ENCODE results near the gene DCLK2.

DNA sequence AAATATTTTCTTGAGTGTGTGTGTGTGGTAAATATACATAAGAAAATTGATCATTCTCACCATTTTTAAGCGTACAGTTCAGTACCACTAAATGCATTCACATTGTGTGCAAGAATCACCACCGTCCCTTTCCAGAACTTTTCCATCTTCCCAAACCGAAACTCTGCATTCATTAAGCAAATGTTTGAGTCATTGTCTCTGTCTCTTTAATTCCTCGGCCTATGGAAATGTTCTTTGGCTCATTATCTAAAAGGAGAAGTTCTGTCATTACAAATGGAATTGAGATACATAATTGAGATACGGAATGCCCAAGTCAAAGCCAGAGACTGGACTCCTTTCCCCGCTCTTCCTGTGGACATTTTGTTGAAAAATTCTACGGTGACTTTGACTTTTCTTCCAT lies 168.9 kb downstream of the DCLK2 start:
- TF ChIP-seq YY1 (tag by site-specific recombination; IDR thresholded peaks at IDR 0.05) (no peak), ZIC2 (tag by site-specific recombination; IDR thresholded peaks at IDR 0.05) (no peak), ZNF335 (tag by site-specific recombination; conservative IDR thresholded peaks at IDR 0.05) (no peak), ZNF311 (tag by site-specific recombination; IDR thresholded peaks at IDR 0.05; ENCODE audit: borderline replicate concordance) (no peak), ZNF785 (tag by site-specific recombination; IDR thresholded peaks at IDR 0.05) (no peak), ZBTB7A (tag by site-specific recombination; IDR thresholded peaks at IDR 0.05; ENCODE audit: low read depth) (no peak), ZNF610 (tag by site-specific recombination; IDR thresholded peaks at IDR 0.05; ENCODE audit: borderline replicate concordance) (no peak)
- TF ChIP-seq, protein P1, sequence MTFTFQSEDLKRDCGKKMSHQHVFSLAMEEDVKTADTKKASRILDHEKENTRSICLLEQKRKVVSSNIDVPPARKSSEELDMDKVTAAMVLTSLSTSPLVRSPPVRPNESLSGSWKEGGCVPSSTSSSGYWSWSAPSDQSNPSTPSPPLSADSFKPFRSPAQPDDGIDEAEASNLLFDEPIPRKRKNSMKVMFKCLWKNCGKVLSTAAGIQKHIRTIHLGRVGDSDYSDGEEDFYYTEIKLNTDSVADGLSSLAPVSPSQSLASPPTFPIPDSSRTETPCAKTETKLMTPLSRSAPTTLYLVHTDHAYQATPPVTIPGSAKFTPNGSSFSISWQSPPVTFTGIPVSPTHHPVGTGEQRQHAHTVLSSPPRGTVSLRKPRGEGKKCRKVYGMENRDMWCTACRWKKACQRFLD (tag by site-specific recombination; IDR thresholded peaks at IDR 0.05), result no peak
- TF ChIP-seq, protein P2, sequence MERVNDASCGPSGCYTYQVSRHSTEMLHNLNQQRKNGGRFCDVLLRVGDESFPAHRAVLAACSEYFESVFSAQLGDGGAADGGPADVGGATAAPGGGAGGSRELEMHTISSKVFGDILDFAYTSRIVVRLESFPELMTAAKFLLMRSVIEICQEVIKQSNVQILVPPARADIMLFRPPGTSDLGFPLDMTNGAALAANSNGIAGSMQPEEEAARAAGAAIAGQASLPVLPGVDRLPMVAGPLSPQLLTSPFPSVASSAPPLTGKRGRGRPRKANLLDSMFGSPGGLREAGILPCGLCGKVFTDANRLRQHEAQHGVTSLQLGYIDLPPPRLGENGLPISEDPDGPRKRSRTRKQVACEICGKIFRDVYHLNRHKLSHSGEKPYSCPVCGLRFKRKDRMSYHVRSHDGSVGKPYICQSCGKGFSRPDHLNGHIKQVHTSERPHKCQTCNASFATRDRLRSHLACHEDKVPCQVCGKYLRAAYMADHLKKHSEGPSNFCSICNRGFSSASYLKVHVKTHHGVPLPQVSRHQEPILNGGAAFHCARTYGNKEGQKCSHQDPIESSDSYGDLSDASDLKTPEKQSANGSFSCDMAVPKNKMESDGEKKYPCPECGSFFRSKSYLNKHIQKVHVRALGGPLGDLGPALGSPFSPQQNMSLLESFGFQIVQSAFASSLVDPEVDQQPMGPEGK (tag by site-specific recombination; IDR thresholded peaks at IDR 0.05), result no peak
- TF ChIP-seq, protein P3, sequence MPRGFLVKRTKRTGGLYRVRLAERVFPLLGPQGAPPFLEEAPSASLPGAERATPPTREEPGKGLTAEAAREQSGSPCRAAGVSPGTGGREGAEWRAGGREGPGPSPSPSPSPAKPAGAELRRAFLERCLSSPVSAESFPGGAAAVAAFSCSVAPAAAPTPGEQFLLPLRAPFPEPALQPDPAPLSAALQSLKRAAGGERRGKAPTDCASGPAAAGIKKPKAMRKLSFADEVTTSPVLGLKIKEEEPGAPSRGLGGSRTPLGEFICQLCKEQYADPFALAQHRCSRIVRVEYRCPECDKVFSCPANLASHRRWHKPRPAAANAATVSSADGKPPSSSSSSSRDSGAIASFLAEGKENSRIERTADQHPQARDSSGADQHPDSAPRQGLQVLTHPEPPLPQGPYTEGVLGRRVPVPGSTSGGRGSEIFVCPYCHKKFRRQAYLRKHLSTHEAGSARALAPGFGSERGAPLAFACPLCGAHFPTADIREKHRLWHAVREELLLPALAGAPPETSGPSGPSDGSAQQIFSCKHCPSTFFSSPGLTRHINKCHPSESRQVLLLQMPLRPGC (tag by site-specific recombination; IDR thresholded peaks at IDR 0.05), result no peak
- TF ChIP-seq, protein P4, sequence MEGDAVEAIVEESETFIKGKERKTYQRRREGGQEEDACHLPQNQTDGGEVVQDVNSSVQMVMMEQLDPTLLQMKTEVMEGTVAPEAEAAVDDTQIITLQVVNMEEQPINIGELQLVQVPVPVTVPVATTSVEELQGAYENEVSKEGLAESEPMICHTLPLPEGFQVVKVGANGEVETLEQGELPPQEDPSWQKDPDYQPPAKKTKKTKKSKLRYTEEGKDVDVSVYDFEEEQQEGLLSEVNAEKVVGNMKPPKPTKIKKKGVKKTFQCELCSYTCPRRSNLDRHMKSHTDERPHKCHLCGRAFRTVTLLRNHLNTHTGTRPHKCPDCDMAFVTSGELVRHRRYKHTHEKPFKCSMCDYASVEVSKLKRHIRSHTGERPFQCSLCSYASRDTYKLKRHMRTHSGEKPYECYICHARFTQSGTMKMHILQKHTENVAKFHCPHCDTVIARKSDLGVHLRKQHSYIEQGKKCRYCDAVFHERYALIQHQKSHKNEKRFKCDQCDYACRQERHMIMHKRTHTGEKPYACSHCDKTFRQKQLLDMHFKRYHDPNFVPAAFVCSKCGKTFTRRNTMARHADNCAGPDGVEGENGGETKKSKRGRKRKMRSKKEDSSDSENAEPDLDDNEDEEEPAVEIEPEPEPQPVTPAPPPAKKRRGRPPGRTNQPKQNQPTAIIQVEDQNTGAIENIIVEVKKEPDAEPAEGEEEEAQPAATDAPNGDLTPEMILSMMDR (tag by site-specific recombination; IDR thresholded peaks at IDR 0.05), result no peak
- TF ChIP-seq, protein P5, sequence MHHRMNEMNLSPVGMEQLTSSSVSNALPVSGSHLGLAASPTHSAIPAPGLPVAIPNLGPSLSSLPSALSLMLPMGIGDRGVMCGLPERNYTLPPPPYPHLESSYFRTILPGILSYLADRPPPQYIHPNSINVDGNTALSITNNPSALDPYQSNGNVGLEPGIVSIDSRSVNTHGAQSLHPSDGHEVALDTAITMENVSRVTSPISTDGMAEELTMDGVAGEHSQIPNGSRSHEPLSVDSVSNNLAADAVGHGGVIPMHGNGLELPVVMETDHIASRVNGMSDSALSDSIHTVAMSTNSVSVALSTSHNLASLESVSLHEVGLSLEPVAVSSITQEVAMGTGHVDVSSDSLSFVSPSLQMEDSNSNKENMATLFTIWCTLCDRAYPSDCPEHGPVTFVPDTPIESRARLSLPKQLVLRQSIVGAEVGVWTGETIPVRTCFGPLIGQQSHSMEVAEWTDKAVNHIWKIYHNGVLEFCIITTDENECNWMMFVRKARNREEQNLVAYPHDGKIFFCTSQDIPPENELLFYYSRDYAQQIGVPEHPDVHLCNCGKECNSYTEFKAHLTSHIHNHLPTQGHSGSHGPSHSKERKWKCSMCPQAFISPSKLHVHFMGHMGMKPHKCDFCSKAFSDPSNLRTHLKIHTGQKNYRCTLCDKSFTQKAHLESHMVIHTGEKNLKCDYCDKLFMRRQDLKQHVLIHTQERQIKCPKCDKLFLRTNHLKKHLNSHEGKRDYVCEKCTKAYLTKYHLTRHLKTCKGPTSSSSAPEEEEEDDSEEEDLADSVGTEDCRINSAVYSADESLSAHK (tag by site-specific recombination; IDR thresholded peaks at IDR 0.05), result no peak
